ENCODE data around the gene NPIPB2. TPM values are rescaled to one million over a fixed set of nuclear protein-coding genes. Genes with fewer than 3 reads are reported as not detected.

The NPIPB2 gene
- total and polyA plus RNA-seq, 2 of the 13 experiments (the other 11 are each of a cell fraction or from before 2014, with no cell fraction given) = 1.8 to 4.1 TPM

DNA sequence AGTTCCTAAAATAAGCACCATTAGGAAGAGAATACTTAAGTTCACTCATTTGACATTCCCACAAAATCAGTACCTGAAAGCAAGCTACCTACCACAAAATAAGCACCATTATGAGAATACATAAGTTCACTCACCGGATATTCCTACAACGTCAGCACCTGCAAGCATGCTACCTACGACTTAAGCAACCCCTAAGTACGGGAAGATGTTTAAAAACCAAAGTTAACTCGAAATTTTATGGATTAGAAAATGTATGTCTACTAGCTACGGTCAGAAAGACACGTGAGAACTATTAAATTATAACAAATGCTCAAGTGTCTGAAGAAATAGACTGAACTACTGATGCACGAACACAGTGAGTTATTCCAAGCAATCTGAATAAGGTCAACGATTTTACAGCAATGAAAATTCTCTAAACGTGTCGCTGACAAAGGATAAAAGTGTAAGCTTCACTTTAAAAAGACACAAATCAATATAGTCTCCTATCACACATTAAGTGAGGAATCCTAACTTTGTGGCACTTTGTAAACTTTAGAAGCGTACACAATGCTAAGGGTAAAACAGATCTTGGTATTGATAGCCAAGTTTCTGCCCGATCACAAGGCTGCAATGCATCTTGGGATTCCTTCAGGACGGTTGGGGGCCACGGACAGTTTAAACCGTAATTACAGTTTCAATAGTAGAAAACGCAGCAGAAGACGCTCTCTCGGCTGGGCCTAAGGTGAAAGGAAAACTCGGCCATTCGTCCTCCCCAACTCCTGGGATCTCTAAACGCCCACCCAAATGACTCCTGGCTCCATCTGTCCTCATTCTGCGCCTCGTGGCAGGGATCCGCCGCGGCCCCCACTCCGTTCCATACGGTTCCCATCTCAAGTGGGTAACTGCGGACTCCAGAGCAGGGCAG is 27.4 kb downstream of the NPIPB2 start (continued):
- TF ChIP-seq, protein P1, sequence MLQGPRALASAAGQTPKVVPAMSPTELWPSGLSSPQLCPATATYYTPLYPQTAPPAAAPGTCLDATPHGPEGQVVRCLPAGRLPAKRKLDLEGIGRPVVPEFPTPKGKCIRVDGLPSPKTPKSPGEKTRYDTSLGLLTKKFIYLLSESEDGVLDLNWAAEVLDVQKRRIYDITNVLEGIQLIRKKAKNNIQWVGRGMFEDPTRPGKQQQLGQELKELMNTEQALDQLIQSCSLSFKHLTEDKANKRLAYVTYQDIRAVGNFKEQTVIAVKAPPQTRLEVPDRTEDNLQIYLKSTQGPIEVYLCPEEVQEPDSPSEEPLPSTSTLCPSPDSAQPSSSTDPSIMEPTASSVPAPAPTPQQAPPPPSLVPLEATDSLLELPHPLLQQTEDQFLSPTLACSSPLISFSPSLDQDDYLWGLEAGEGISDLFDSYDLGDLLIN (CRISPR knock-in tag; IDR thresholded peaks at IDR 0.05; ENCODE audit: borderline replicate concordance) = no peak
- peak; percentile 39; the same call in 1 of the 2 replicates for TF ChIP-seq RFXAP (CRISPR knock-in tag; IDR thresholded peaks at IDR 0.05; ENCODE audit: borderline replicate concordance)
- TF ChIP-seq ZBTB7A (CRISPR knock-in tag; IDR thresholded peaks at IDR 0.05) = no peak
- TF ChIP-seq FOXK1 (CRISPR knock-in tag; IDR thresholded peaks at IDR 0.05; ENCODE audit: borderline replicate concordance, low read depth) = no peak
- peak in 1 of 2 experiments; percentile 26; a peak in 1 of 4 replicates for TF ChIP-seq HMGXB4 (CRISPR knock-in tag; IDR thresholded peaks at IDR 0.05; ENCODE audit: borderline replicate concordance in 1 of 2, low read depth in 1 of 2)
- TF ChIP-seq ZNF235 (CRISPR knock-in tag; IDR thresholded peaks at IDR 0.05; ENCODE audit: borderline replicate concordance) = peak; percentile 6; the same call in 1 of the 2 replicates
- TF ChIP-seq HOXD1 (CRISPR knock-in tag; IDR thresholded peaks at IDR 0.05) = 0 out of 2 replicates have a peak, but pooled peaks have one; percentile 26
- 0 out of 2 replicates have a peak, but pooled peaks have one; percentile 14 for TF ChIP-seq NFKB2 (CRISPR knock-in tag; IDR thresholded peaks at IDR 0.05; ENCODE audit: borderline replicate concordance)
- TF ChIP-seq RNF2 (conservative IDR thresholded peaks at IDR 0.05; ENCODE audit: low read depth) = no peak
- TF ChIP-seq TGIF2 (CRISPR knock-in tag; IDR thresholded peaks at IDR 0.05) = peak; percentile 57; the same call in 1 of the 2 replicates
- TF ChIP-seq ZNF577 (CRISPR knock-in tag; IDR thresholded peaks at IDR 0.05; ENCODE audit: borderline replicate concordance, low read depth) = no peak
- no peak for TF ChIP-seq ZBTB3 (CRISPR knock-in tag; IDR thresholded peaks at IDR 0.05; ENCODE audit: borderline replicate concordance, low read depth)
- TF ChIP-seq, protein P2, sequence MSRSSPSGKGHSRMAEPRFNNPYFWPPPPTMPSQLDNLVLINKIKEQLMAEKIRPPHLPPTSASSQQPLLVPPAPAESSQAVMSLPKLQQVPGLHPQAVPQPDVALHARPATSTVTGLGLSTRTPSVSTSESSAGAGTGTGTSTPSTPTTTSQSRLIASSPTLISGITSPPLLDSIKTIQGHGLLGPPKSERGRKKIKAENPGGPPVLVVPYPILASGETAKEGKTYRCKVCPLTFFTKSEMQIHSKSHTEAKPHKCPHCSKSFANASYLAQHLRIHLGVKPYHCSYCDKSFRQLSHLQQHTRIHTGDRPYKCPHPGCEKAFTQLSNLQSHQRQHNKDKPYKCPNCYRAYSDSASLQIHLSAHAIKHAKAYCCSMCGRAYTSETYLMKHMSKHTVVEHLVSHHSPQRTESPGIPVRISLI (CRISPR knock-in tag; IDR thresholded peaks at IDR 0.05; ENCODE audit: borderline replicate concordance) = no peak
- peak; percentile 29; the same call in 1 of the 2 replicates for TF ChIP-seq ZMYM4 (CRISPR knock-in tag; IDR thresholded peaks at IDR 0.05)
- no peak for TF ChIP-seq ZBTB42 (CRISPR knock-in tag; IDR thresholded peaks at IDR 0.05)
- TF ChIP-seq, protein P3, sequence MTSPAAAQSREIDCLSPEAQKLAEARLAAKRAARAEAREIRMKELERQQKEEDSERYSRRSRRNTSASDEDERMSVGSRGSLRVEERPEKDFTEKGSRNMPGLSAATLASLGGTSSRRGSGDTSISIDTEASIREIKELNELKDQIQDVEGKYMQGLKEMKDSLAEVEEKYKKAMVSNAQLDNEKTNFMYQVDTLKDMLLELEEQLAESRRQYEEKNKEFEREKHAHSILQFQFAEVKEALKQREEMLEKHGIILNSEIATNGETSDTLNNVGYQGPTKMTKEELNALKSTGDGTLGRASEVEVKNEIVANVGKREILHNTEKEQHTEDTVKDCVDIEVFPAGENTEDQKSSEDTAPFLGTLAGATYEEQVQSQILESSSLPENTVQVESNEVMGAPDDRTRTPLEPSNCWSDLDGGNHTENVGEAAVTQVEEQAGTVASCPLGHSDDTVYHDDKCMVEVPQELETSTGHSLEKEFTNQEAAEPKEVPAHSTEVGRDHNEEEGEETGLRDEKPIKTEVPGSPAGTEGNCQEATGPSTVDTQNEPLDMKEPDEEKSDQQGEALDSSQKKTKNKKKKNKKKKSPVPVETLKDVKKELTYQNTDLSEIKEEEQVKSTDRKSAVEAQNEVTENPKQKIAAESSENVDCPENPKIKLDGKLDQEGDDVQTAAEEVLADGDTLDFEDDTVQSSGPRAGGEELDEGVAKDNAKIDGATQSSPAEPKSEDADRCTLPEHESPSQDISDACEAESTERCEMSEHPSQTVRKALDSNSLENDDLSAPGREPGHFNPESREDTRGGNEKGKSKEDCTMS (CRISPR knock-in tag; conservative IDR thresholded peaks at IDR 0.05) = no peak
- 0 out of 2 replicates have a peak, but pooled peaks have one; percentile 12 for TF ChIP-seq ARID3A (IDR thresholded peaks at IDR 0.05; ENCODE audit: low read depth, low read length)
- no peak for TF ChIP-seq PAX8 (CRISPR knock-in tag; IDR thresholded peaks at IDR 0.05; ENCODE audit: borderline replicate concordance)
- TF ChIP-seq ZSCAN25 (CRISPR knock-in tag; IDR thresholded peaks at IDR 0.05) = peak; percentile 78; the same call in 1 of the 2 replicates
